ENCODE measurements around the gene TPRG1L. TPM values are rescaled to one million over a fixed set of nuclear protein-coding genes. Genes with fewer than 3 reads are reported as not detected.
A peak's percentile ranks its signal among the peaks of the same experiment; 100 is the strongest.

Gene TPRG1L
- total RNA-seq, 1 donor from 2014 or later = 26.5 TPM

DNA sequence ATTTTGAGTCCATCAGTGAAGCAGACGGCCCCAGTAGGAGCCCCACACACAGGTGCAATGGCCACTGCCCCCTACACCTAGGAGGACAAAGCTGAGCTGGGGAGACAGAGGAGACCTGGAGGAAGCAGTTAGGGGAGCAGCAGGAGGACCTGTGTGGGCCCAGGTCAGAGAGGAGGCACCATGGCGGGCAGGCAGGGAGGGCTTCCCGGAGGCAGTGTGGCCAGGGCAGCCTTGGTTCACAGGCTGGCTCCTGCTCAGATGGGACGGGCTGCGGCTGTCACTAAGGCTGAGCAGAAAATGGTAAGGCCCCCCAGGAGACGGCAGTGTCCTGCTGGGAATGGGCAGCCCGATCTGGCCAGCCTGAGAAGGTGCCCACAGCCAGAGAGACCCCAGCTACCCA, 28.9 kb upstream of the TPRG1L start:
- no peaks in the 10 kb centered on the region for H3K9me3 Mint-ChIP-seq
- no peak overlapping the region for H3K27ac Mint-ChIP-seq
- peaks cover 22% of the 10 kb centered on the region for H3K4me1 Mint-ChIP-seq
- ATAC-seq (ENCODE audit: low read depth) = no peak
- ChIA-PET CTCF (no interaction called here), POLR2A (no interaction called here)
- peaks cover 2% of the 10 kb centered on the region for H3K27me3 Mint-ChIP-seq
- intact Hi-C loops (cut with micrococcal nuclease) = no loop called here
- no peaks in the 10 kb centered on the region for H3K36me3 Mint-ChIP-seq (ENCODE audit: low read depth)
- no peak overlapping the region for H3K4me3 Mint-ChIP-seq
- TF ChIP-seq, protein P1, sequence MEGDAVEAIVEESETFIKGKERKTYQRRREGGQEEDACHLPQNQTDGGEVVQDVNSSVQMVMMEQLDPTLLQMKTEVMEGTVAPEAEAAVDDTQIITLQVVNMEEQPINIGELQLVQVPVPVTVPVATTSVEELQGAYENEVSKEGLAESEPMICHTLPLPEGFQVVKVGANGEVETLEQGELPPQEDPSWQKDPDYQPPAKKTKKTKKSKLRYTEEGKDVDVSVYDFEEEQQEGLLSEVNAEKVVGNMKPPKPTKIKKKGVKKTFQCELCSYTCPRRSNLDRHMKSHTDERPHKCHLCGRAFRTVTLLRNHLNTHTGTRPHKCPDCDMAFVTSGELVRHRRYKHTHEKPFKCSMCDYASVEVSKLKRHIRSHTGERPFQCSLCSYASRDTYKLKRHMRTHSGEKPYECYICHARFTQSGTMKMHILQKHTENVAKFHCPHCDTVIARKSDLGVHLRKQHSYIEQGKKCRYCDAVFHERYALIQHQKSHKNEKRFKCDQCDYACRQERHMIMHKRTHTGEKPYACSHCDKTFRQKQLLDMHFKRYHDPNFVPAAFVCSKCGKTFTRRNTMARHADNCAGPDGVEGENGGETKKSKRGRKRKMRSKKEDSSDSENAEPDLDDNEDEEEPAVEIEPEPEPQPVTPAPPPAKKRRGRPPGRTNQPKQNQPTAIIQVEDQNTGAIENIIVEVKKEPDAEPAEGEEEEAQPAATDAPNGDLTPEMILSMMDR (IDR thresholded peaks at IDR 0.05) = no peak
- no peak for DNase-seq

GRCh38 chr1:3596663-3597598, 27.9 kb upstream of the TPRG1L start:
- peaks cover 2% of the 10 kb centered on the region for H3K27me3 Mint-ChIP-seq
- TF ChIP-seq, protein P1 (IDR thresholded peaks at IDR 0.05) = no peak
- no peaks in the 10 kb centered on the region for H3K36me3 Mint-ChIP-seq (ENCODE audit: low read depth)
- intact Hi-C loops (cut with micrococcal nuclease) = no loop called here
- peaks cover 22% of the 10 kb centered on the region for H3K4me1 Mint-ChIP-seq
- DNase-seq (no peak), ATAC-seq (ENCODE audit: low read depth) (peak; percentile 18)
- H3K27ac Mint-ChIP-seq = no peak overlapping the region
- peak overlapping the region; percentile 82 for H3K4me3 Mint-ChIP-seq
- ChIA-PET CTCF (no interaction called here), POLR2A (no interaction called here)
- H3K9me3 Mint-ChIP-seq = no peaks in the 10 kb centered on the region

GRCh38 chr1:3597599-3597964, 27.2 kb upstream of the TPRG1L start:
- Mint-ChIP-seq H3K4me3 (peak overlapping the region; percentile 82), H3K36me3 (ENCODE audit: low read depth) (no peaks in the 10 kb centered on the region), H3K27ac (no peak overlapping the region), H3K4me1 (peaks cover 22% of the 10 kb centered on the region), H3K27me3 (peaks cover 2% of the 10 kb centered on the region), H3K9me3 (no peaks in the 10 kb centered on the region)
- TF ChIP-seq, protein P1 (IDR thresholded peaks at IDR 0.05) = no peak
- ChIA-PET POLR2A (no interaction called here), CTCF (no interaction called here)
- intact Hi-C loops (cut with micrococcal nuclease) = no loop called here
- ATAC-seq (ENCODE audit: low read depth) (peak; percentile 44), DNase-seq (peak; percentile 33)

GRCh38 chr1:3598051-3598491, 26.7 kb upstream of the TPRG1L start:
- H3K9me3 Mint-ChIP-seq = no peaks in the 10 kb centered on the region
- peak overlapping the region; percentile 82 for H3K4me3 Mint-ChIP-seq
- H3K27me3 Mint-ChIP-seq = peaks cover 2% of the 10 kb centered on the region
- no peaks in the 10 kb centered on the region for H3K36me3 Mint-ChIP-seq (ENCODE audit: low read depth)
- no peak for DNase-seq
- no peak overlapping the region for H3K27ac Mint-ChIP-seq
- H3K4me1 Mint-ChIP-seq = peaks cover 22% of the 10 kb centered on the region
- ChIA-PET CTCF (no interaction called here), POLR2A (no interaction called here)
- TF ChIP-seq, protein P1 (IDR thresholded peaks at IDR 0.05) = no peak
- intact Hi-C loops (cut with micrococcal nuclease) = no loop called here
- no peak for ATAC-seq (ENCODE audit: low read depth)

DNA sequence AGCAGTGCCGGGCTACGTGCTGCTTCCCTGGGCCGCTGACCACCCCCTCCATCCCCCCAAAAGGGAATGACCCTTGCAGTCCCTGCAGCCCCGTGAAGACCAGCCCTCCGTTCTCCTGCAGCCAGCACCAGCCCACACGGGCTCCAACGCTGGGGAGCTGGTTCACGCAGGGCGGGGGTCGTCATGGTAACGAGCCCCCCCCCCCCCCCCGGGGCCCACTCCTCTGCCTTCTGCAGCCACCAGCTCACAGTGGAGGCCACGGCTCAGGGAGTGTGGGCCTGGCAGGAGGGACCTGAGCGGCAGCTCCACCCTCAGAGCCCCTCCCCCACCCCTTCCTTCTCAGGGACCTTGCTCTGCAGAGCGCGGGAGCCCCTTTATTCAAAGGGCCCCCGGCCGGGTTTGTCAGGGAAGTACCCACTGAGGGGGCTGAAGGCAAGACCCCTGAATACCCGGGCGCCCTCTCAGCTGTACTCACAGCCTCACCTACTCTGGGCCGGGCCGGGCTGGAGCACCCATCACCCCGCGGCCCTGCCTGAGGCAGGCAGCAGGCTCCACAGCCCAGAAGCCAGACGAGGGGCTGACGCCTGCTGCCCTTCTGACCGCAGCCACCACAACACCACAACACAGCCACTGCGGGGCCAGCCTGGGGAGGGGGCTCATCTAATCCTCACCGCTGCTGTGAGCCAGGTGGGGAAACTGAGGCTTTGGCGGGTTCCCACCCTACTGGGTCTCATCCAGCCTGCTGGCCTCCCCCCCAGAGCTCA, 26.1 kb upstream of the TPRG1L start:
- H3K9me3 Mint-ChIP-seq = no peaks in the 10 kb centered on the region
- no peak overlapping the region for H3K27ac Mint-ChIP-seq
- no peak for DNase-seq
- ChIA-PET POLR2A (no interaction called here), CTCF (no interaction called here)
- no peaks in the 10 kb centered on the region for H3K36me3 Mint-ChIP-seq (ENCODE audit: low read depth)
- peak overlapping the region; percentile 82 for H3K4me3 Mint-ChIP-seq
- peaks cover 21% of the 10 kb centered on the region for H3K4me1 Mint-ChIP-seq
- TF ChIP-seq, protein P1 (IDR thresholded peaks at IDR 0.05) = no peak
- no peak for ATAC-seq (ENCODE audit: low read depth)
- H3K27me3 Mint-ChIP-seq = peaks cover 2% of the 10 kb centered on the region
- intact Hi-C loops (cut with micrococcal nuclease) = no loop called here
